GM12875 (cell line): ENCODE results near the gene IREB2.

Experiments used
- H3K4me3 ChIP-seq: one replicate; pipeline ENCODE4 v1.5.1; 2011; ENCODE audit warnings: low read depth, low read length, control low read depth
- CTCF ChIP-seq: IDR thresholded peaks from 2 replicates; pipeline ENCODE4 v1.5.1; 2011; ENCODE audit warnings: low read depth, mild to moderate bottlenecking, control low read depth, inconsistent platforms, low read length, moderate library complexity, borderline replicate concordance; ENCODE audit not compliant: insufficient read depth

IREB2 gene

DNA sequence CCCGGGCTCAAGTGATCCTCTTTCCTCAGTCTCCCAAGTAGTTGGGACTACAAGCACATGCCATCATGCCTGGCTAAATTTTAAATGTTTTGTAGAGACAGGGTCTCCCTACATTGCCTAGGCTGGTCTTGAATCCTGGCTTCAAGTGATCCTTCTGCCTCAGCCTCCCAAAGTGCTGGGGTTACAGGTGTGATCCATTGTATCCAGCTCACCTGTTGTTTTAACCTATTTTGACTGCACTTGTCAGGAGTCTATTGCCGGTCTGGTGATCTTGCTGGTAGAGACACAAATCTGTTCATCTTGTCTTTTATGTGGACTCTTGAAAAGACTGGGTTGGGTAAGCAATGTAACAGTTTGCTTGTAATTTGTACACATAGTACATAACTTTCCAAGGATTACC is 7.9 kb downstream of the IREB2 start:
- TF ChIP-seq CTCF, result no peak
- no peak overlapping the region for H3K4me3 ChIP-seq

DNA sequence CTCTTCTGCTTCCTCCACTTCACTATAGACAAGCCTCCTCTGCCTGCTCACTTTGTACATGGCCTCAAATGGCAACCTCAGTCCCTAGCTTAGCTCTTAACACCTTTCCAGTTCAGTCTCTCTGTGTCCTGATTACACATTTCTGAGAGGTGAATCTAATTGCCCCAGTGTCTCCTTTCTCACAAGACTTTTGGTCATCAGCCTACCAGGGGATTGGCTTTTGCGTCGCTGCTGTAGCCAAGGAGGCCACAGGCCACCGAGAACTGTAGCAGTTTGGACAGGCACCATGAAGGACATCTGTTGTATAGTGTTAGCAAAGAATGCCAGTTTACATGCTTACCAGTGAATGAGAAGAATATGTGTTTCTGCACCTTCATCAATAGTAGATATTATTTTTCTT is 8.5 kb downstream of the IREB2 start:
- no peak overlapping the region for H3K4me3 ChIP-seq
- TF ChIP-seq CTCF, result no peak

GRCh38 chr15:78448441-78449219 is 10.6 kb downstream of the IREB2 start:
- H3K4me3 ChIP-seq, result no peak overlapping the region
- TF ChIP-seq CTCF, result no peak

- H3K4me3 ChIP-seq, result no peak overlapping the region
- no peak for TF ChIP-seq CTCF
Measured at GRCh38 chr15:78449220-78449999, 11.4 kb downstream of the IREB2 start.

GRCh38 chr15:78450285-78450858 is 12.4 kb downstream of the IREB2 start:
- TF ChIP-seq CTCF, result no peak
- no peak overlapping the region for H3K4me3 ChIP-seq

DNA sequence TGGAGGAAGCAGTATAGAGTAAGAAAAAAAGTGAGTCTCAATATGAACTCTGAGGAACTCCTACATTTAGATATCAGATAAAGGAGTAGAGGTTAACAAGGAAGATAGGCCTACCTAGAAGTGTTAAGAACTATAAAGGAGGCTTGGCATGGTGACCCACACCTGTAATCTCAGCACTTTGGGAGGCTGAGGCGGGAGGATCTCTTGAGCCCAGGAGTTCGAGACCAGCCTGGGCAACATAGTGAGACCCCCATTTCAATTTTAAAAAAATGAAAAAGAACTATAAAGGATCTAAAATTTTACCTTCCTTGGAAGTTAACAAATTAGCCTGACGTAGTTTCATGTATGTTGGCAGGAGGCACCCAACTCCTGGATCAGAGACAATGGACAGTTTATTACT is 14.5 kb downstream of the IREB2 start:
- TF ChIP-seq CTCF, result no peak
- H3K4me3 ChIP-seq, result no peak overlapping the region
